Panc1 (cell line): ENCODE results near the gene WFIKKN1. TPM values are rescaled to one million over a fixed set of nuclear protein-coding genes. Genes with fewer than 3 reads are reported as not detected.

Experiments
- ATAC-seq: fragments of 200-7000 bp; cut with Tn5 transposase; 2 replicates; pipeline ENCODE4 v1.9.1; 2020; ENCODE audit warnings: mild to moderate bottlenecking, moderate library complexity
- BruUV-seq: library from RNA; stranded (reverse); fragments of 400-500 nt; replicated peaks from 2 replicates; lab custom pipeline; 2021; lab: Mats Ljungman, UMichigan
- CTCF ChIA-PET: fragments of 300-600 bp; sonication (Branson Sonifier 250); formaldehyde crosslinking; loops from one replicate; lab custom pipeline; 2022; ENCODE audit warnings: antibody characterized with exemption; lab: Charles Lee
- POLR2A ChIA-PET: fragments of 300-600 bp; sonication (Branson Sonifier 250); formaldehyde crosslinking; loops from one replicate; lab custom pipeline; 2022; ENCODE audit warnings: antibody characterized with exemption; lab: Charles Lee
- DNase-seq: peaks from one replicate; pipeline ENCODE4 v3.0.0-alpha.2; 2010; ENCODE audit warnings: low read depth, low spot score
- H3K27ac ChIP-seq: 2 replicates; pipeline ENCODE4 v1.5.1; 2011; ENCODE audit warnings: mild to moderate bottlenecking, low read length, inconsistent platforms
- H3K27me3 ChIP-seq: fragments of 200-500 bp; sonication (Bioruptor generic); 2 replicates; pipeline ENCODE4 v1.6.0; 2014; ENCODE audit warnings: low read length, inconsistent platforms; ENCODE audit not compliant: control insufficient read depth, insufficient read depth
- H3K36me3 ChIP-seq: fragments of 200-500 bp; sonication (Bioruptor generic); 2 replicates; pipeline ENCODE4 v1.5.1; 2014; ENCODE audit warnings: inconsistent platforms, mild to moderate bottlenecking, low read length, moderate library complexity; ENCODE audit not compliant: control insufficient read depth, insufficient read depth
- H3K4me1 ChIP-seq: 2 replicates; pipeline ENCODE4 v1.5.1; 2011; ENCODE audit warnings: inconsistent platforms, mild to moderate bottlenecking, low read length, moderate library complexity; ENCODE audit not compliant: control insufficient read depth, insufficient read depth
- H3K4me3 ChIP-seq, 2 experiments: 2 replicates each; pipeline ENCODE4 v1.5.1; 2011 to 2012; ENCODE audit warnings: low read depth in 2 of 2, low read length in 2 of 2, mild to moderate bottlenecking in 2 of 2, inconsistent platforms in 1 of 2, moderate library complexity in 1 of 2
- H3K9me3 ChIP-seq: fragments of 200-500 bp; sonication (Bioruptor generic); 2 replicates; pipeline ENCODE4 v1.5.1; 2014; ENCODE audit warnings: low read depth, mild to moderate bottlenecking, inconsistent platforms, low read length, moderate library complexity; ENCODE audit not compliant: control insufficient read depth, insufficient read depth
- POLR2AphosphoS5 ChIP-seq: IDR thresholded peaks from 2 replicates; pipeline ENCODE4 v1.6.1; 2012; ENCODE audit warnings: mild to moderate bottlenecking, low read depth, low read length, moderate library complexity
- SIN3A ChIP-seq: IDR thresholded peaks from 2 replicates; pipeline ENCODE4 v1.6.1; 2012; ENCODE audit warnings: low read depth, mild to moderate bottlenecking, low read length, moderate library complexity, borderline replicate concordance; ENCODE audit not compliant: insufficient read depth
- TCF7L2 ChIP-seq: IDR thresholded peaks from 2 replicates; pipeline ENCODE4 v1.6.1; 2011; ENCODE audit warnings: mild to moderate bottlenecking, low read depth, low read length, inconsistent platforms
- in situ Hi-C: cut with HindIII; loops from 2 replicates; pipeline ENCODE4 v1.10.0; 2016; ENCODE audit warnings: low sequenced_read_pairs, low pct_unique_long_range_greater_than_20kb
- intact Hi-C: fragments of 100-400 bp; cut with micrococcal nuclease; formaldehyde crosslinking; loops from one replicate; pipeline ENCODE4 v1.10.0; 2022; ENCODE audit not compliant: unreplicated experiment
- total RNA-seq: library from RNA; stranded (reverse); gene quantifications from one replicate; pipeline ENCODE4 v1.2.1, GENCODE V29; 2021; ENCODE audit not compliant: unreplicated experiment
- TF ChIP-seq, protein P1 (sequence below), 2 experiments: IDR thresholded peaks; 2 replicates each; pipeline ENCODE4 v1.6.1; 2011 to 2012; ENCODE audit warnings: low read depth in 2 of 2, control low read depth in 1 of 2, low read length in 1 of 2, mild to moderate bottlenecking in 1 of 2, moderate library complexity in 1 of 2; ENCODE audit not compliant: insufficient read depth in 1 of 2
- TF ChIP-seq, protein P2 (sequence below): fragments of 450-650 bp; IDR thresholded peaks from 2 replicates; pipeline ENCODE4 v1.5.1; 2017; ENCODE audit warnings: mild to moderate bottlenecking

The WFIKKN1 gene
- total RNA-seq, 1 experiment from 2014 or later: 2.0 TPM

DNA sequence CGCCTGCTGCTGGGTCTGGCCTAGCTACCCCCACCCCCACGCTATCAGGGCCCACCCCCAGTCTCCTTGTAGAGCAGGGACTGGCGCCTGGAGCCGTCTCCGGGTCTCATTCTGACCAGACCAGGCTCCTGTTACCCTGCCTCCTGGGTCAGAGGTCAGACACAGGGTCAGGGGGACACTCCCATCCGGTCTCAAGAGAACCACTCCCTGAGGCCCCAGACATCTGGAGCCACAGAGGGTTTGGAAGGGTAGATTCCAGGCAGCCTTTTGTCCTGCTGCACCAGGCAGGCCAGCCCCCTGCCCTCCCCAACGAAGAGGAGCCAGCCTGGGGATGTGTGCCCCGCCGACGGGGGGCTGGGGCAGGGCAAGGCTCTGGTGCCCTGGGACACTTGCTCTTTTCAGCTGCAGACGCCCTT, 944 bp upstream of the WFIKKN1 start:
- ChIA-PET POLR2A (no interaction called here), CTCF (no interaction called here)
- TF ChIP-seq, protein P1, sequence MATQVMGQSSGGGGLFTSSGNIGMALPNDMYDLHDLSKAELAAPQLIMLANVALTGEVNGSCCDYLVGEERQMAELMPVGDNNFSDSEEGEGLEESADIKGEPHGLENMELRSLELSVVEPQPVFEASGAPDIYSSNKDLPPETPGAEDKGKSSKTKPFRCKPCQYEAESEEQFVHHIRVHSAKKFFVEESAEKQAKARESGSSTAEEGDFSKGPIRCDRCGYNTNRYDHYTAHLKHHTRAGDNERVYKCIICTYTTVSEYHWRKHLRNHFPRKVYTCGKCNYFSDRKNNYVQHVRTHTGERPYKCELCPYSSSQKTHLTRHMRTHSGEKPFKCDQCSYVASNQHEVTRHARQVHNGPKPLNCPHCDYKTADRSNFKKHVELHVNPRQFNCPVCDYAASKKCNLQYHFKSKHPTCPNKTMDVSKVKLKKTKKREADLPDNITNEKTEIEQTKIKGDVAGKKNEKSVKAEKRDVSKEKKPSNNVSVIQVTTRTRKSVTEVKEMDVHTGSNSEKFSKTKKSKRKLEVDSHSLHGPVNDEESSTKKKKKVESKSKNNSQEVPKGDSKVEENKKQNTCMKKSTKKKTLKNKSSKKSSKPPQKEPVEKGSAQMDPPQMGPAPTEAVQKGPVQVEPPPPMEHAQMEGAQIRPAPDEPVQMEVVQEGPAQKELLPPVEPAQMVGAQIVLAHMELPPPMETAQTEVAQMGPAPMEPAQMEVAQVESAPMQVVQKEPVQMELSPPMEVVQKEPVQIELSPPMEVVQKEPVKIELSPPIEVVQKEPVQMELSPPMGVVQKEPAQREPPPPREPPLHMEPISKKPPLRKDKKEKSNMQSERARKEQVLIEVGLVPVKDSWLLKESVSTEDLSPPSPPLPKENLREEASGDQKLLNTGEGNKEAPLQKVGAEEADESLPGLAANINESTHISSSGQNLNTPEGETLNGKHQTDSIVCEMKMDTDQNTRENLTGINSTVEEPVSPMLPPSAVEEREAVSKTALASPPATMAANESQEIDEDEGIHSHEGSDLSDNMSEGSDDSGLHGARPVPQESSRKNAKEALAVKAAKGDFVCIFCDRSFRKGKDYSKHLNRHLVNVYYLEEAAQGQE (IDR thresholded peaks at IDR 0.05; ENCODE audit: insufficient read depth in 1 of 2, low read depth in 2 of 2, low read length in 1 of 2): no peak
- TF ChIP-seq, protein P2, sequence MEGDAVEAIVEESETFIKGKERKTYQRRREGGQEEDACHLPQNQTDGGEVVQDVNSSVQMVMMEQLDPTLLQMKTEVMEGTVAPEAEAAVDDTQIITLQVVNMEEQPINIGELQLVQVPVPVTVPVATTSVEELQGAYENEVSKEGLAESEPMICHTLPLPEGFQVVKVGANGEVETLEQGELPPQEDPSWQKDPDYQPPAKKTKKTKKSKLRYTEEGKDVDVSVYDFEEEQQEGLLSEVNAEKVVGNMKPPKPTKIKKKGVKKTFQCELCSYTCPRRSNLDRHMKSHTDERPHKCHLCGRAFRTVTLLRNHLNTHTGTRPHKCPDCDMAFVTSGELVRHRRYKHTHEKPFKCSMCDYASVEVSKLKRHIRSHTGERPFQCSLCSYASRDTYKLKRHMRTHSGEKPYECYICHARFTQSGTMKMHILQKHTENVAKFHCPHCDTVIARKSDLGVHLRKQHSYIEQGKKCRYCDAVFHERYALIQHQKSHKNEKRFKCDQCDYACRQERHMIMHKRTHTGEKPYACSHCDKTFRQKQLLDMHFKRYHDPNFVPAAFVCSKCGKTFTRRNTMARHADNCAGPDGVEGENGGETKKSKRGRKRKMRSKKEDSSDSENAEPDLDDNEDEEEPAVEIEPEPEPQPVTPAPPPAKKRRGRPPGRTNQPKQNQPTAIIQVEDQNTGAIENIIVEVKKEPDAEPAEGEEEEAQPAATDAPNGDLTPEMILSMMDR: no peak
- TF ChIP-seq TCF7L2: no peak
- TF ChIP-seq SIN3A: no peak
- TF ChIP-seq POLR2AphosphoS5: no peak
- Histone ChIP-seq H3K27ac (peak overlapping the region; percentile 34; the same call in 1 of the 2 replicates), H3K27me3 (no peaks in the 10 kb centered on the region), H3K36me3 (no peaks in the 10 kb centered on the region), H3K4me1 (peaks cover 50% of the 10 kb centered on the region), H3K9me3 (no peaks in the 10 kb centered on the region), H3K4me3 (no peak overlapping the region)
- no TSS peak for BruUV-seq
- intact Hi-C loops: no loop called here
- ATAC-seq (peak; percentile 2; the same call in 1 of the 2 replicates), DNase-seq (no peak)
- in situ Hi-C loops: no loop called here

DNA sequence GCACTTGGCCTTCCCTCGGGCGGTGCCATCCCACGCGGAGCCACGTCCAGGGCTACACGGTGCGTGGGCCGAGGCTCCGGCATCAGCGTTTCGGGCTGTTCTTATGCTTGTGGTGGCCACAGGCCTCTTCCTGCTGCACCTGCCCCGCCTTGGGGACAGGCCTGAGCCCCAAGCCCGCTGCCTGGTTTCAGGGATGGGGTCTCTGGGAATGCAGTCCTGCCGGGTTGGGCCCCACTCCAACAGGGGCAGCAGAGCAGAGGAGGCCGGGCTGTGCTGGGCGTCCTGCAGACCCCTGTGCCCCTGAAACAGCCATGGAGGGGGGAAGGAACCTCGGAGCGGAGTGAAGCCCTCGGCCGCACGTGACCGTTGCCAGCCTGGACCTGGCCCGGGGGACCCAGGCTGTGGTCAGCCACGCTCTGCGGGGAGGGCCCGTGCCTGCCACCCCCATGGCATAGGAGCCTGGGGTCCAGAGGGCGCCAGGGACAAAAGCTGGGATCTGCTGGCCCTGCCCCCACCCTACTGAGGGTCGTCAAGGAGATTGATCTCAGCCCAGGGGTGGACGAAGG, 453 bp upstream of the WFIKKN1 start:
- H3K36me3 ChIP-seq: no peaks in the 10 kb centered on the region
- intact Hi-C loops (no loop called here), in situ Hi-C loops (no loop called here)
- TF ChIP-seq, protein P2: no peak
- TF ChIP-seq SIN3A (no peak), TCF7L2 (no peak), POLR2AphosphoS5 (no peak)
- TF ChIP-seq, protein P1 (IDR thresholded peaks at IDR 0.05; ENCODE audit: insufficient read depth in 1 of 2, low read depth in 2 of 2, low read length in 1 of 2): no peak
- BruUV-seq: no TSS peak
- H3K27me3 ChIP-seq: no peaks in the 10 kb centered on the region
- DNase-seq (no peak), ATAC-seq (peak; percentile 2; the same call in 1 of the 2 replicates)
- H3K4me3 ChIP-seq: no peak overlapping the region
- peak overlapping the region; percentile 34; the same call in 1 of the 2 replicates for H3K27ac ChIP-seq
- POLR2A ChIA-PET: no interaction called here
- peaks cover 47% of the 10 kb centered on the region for H3K4me1 ChIP-seq
- CTCF ChIA-PET: no interaction called here
- H3K9me3 ChIP-seq: no peaks in the 10 kb centered on the region
